Thyroid gland (tissue), 4 donors: ENCODE measurements around the gene FBH1.

ENCODE experiments used
- CTCF ChIP-seq, 6 experiments: fragments of 200-600 bp in 3 of 6; fragments of 450-650 bp in 3 of 6; sonication (generic) in 3 of 6; IDR thresholded peaks; one replicate each; pipeline ENCODE4 v1.5.1; 2016 to 2019; ENCODE audit warnings: antibody characterized with exemption in 6 of 6, mild to moderate bottlenecking in 2 of 6, inconsistent platforms in 1 of 6, moderate library complexity in 1 of 6
- POLR2A ChIP-seq, 2 donors: fragments of 450-650 bp; IDR thresholded peaks; one replicate each; pipeline ENCODE4 v1.6.1; 2017; ENCODE audit warnings: antibody characterized with exemption in 2 of 2, mild to moderate bottlenecking in 2 of 2, moderate library complexity in 1 of 2

GRCh38 chr10:5913736-5914135 is 23.7 kb downstream of the FBH1 start:
- no peak for TF ChIP-seq CTCF (IDR thresholded peaks at IDR 0.05)
- no peak for TF ChIP-seq POLR2A (IDR thresholded peaks at IDR 0.05)
